A549 (cell line): Measurements from ENCODE around the gene LSP1. TPM values are rescaled to one million over a fixed set of nuclear protein-coding genes. Genes with fewer than 3 reads are reported as not detected.

Experiments
- ATAC-seq, 2 experiments: fragments of 200-7000 bp in 1 of 2; fragments of >200 bp in 1 of 2; cut with Nextera tagmentation in 1 of 2; cut with Tn5 transposase in 1 of 2; 3 replicates each; pipeline versions ENCODE4 v1.8.0 to v1.9.1; 2018 to 2020; ENCODE audit warnings: mild to moderate bottlenecking in 1 of 2, moderate library complexity in 1 of 2
- CTCF ChIA-PET: fragments of 300-600 bp; sonication (Branson Sonifier 250); formaldehyde crosslinking; extraction: SDS; loops from one replicate; lab custom pipeline; 2021; ENCODE audit warnings: antibody characterized with exemption, inconsistent platforms; lab: Yijun Ruan, JAX
- POLR2A ChIA-PET: fragments of 350-600 bp; formaldehyde crosslinking; extraction: SDS; loops from one replicate; lab custom pipeline; 2021; ENCODE audit warnings: antibody characterized with exemption, inconsistent platforms; lab: Yijun Ruan, JAX
- DNase-seq, 2 experiments: peaks; one replicate each; pipeline versions ENCODE4 v3.0.0 to v3.0.0-alpha.2; 2011 to 2016; ENCODE audit warnings: low read depth in 1 of 2, low spot score in 1 of 2
- FAIRE-seq: peaks from 2 replicates; lab custom pipeline; 2011; peaks lifted over from hg19 to GRCh38; lab: Jason Lieb, UNC
- H3K27ac ChIP-seq, 2 experiments: fragments of >200 bp; sonication (Bioruptor Twin); formaldehyde crosslinking; 3 replicates each; pipeline ENCODE4 v1.5.1; 2016 to 2017
- H3K4me1 ChIP-seq: fragments of >200 bp; sonication (Bioruptor Twin); formaldehyde crosslinking; 3 replicates; pipeline ENCODE4 v1.6.1; 2016
- H3K4me2 ChIP-seq: fragments of >200 bp; sonication (Bioruptor Twin); formaldehyde crosslinking; 3 replicates; pipeline ENCODE4 v1.6.1; 2016
- H3K4me3 ChIP-seq: fragments of >200 bp; sonication (Bioruptor Twin); formaldehyde crosslinking; 3 replicates; pipeline ENCODE4 v1.5.1; 2016
- H3K9me3 ChIP-seq: fragments of >200 bp; sonication (Bioruptor Twin); formaldehyde crosslinking; 3 replicates; pipeline ENCODE4 v1.6.1; 2016
- CHD4 ChIP-seq: fragments of 200-600 bp; sonication (generic); IDR thresholded peaks from 2 replicates; pipeline ENCODE4 v1.6.1; 2016; ENCODE audit warnings: antibody characterized with exemption, mild to moderate bottlenecking, borderline replicate concordance
- E2F6 ChIP-seq: IDR thresholded peaks from 2 replicates; pipeline ENCODE4 v1.6.1; 2012; ENCODE audit warnings: low read depth, borderline replicate concordance
- EHMT2 ChIP-seq: fragments of 200-600 bp; sonication (generic); IDR thresholded peaks from 2 replicates; pipeline ENCODE4 v1.6.1; 2016; ENCODE audit warnings: antibody characterized with exemption, low read depth, mild to moderate bottlenecking, moderate library complexity
- GATA3 ChIP-seq: IDR thresholded peaks from 2 replicates; pipeline ENCODE4 v1.6.1; 2012; ENCODE audit warnings: borderline replicate concordance
- HES2 ChIP-seq: fragments of >200 bp; sonication (Bioruptor Twin); formaldehyde crosslinking; IDR thresholded peaks from 2 replicates; pipeline ENCODE4 v1.6.1; 2016
- KDM5A ChIP-seq: fragments of 200-600 bp; sonication (generic); IDR thresholded peaks from 2 replicates; pipeline ENCODE4 v1.6.1; 2016; ENCODE audit warnings: antibody characterized with exemption, mild to moderate bottlenecking
- MYC ChIP-seq: IDR thresholded peaks from 2 replicates; pipeline ENCODE4 v1.6.1; 2012; ENCODE audit warnings: mild to moderate bottlenecking, inconsistent platforms, low read length, improper control_type of control experiment, borderline replicate concordance
- PBX3 ChIP-seq: IDR thresholded peaks from 2 replicates; pipeline ENCODE4 v1.6.1; 2012
- RFX5 ChIP-seq: fragments of 450-650 bp; IDR thresholded peaks from 2 replicates; pipeline ENCODE4 v1.7.1; 2014; ENCODE audit warnings: antibody characterized with exemption, mild to moderate bottlenecking, moderate library complexity
- SMC3 ChIP-seq: fragments of >200 bp; sonication (Bioruptor Twin); formaldehyde crosslinking; IDR thresholded peaks from 3 replicates; pipeline ENCODE4 v1.6.1; 2018; ENCODE audit warnings: inconsistent platforms
- SREBF2 ChIP-seq: fragments of 450-650 bp; IDR thresholded peaks from 2 replicates; pipeline ENCODE4 v1.6.1; 2014; ENCODE audit warnings: mild to moderate bottlenecking, moderate library complexity
- ZFP36 ChIP-seq: fragments of 450-650 bp; IDR thresholded peaks from 2 replicates; pipeline ENCODE4 v1.6.1; 2014; ENCODE audit warnings: borderline replicate concordance; ENCODE audit not compliant: partially characterized antibody
- WGBS: methylation state at CpG from one replicate; pipeline ENCODE4 v1.1.6; 2017; ENCODE audit errors: missing lambda C conversion rate; 5-methylcytosine and 5-hydroxymethylcytosine counted together
- polyA plus RNA-seq, 4 experiments: library from polyadenylated mRNA; depleted of rRNA in 3 of 4; stranded (reverse); fragments of >200 nt; fragmentation: RNase III in 1 of 4; extraction: RNeasy Plus Mini Kit Qiagen cat#74134 plus additional on column Dnase treatment in 1 of 4; gene quantifications; 2 replicates in 3 of 4; 3 replicates in 1 of 4; pipeline ENCODE4 v1.2.3, GENCODE V29; 2011 to 2017

LSP1 gene
- polyA plus RNA-seq, 2 of the 4 experiments (the other 2 are of a cell fraction), result 0.67 to 3.5 TPM

- WGBS, result 78% methylated on average over 25 of the region's 25 CpGs
These were observed 77.0 kb downstream of the LSP1 start for GRCh38 chr11:1929621-1930461.

GRCh38 chr11:1930462-1930830 is 77.6 kb downstream of the LSP1 start:
- ChIA-PET CTCF (interaction anchor here (1.0 to 1.6 kb wide), 2 partner anchors 48 to 237 kb away, joined by 4 to 5 read pairs; no protein-coding TSS in a partner anchor), POLR2A (no interaction called here)
- no peaks in the 10 kb centered on the region for H3K9me3 ChIP-seq
- ATAC-seq (no peak), FAIRE-seq (no peak), DNase-seq (no peak)
- H3K27ac ChIP-seq, result no peak overlapping the region
- H3K4me1 ChIP-seq, result no peaks in the 10 kb centered on the region
- no peak overlapping the region for H3K4me2 ChIP-seq
- WGBS, result 84% methylated on average over 9 of the region's 9 CpGs
- TF ChIP-seq E2F6 (no peak), RFX5 (no peak)
- H3K4me3 ChIP-seq, result no peak overlapping the region

More at GRCh38 chr11:1929621-1930461, 77.0 kb downstream of the LSP1 start:
- POLR2A ChIA-PET, result no interaction called here
- CTCF ChIA-PET, result interaction anchor here (0.7 to 1.6 kb wide), 4 partner anchors 47 to 383 kb away, joined by 3 to 6 read pairs (median 4); no protein-coding TSS in a partner anchor
- FAIRE-seq (no peak), ATAC-seq (no peak), DNase-seq (no peak)
- no peak overlapping the region for H3K4me3 ChIP-seq
- no peak overlapping the region for H3K27ac ChIP-seq
- H3K9me3 ChIP-seq, result no peaks in the 10 kb centered on the region
- TF ChIP-seq ZFP36, result peak; percentile 33
- TF ChIP-seq KDM5A, result no peak
- no peak for TF ChIP-seq PBX3
- H3K4me1 ChIP-seq, result no peaks in the 10 kb centered on the region
- no peak overlapping the region for H3K4me2 ChIP-seq

- DNase-seq (no peak), ATAC-seq (no peak)
- Histone ChIP-seq H3K9me3 (no peaks in the 10 kb centered on the region), H3K4me2 (peak overlapping the region; percentile 1; the same call in 1 of the 3 replicates)
- POLR2A ChIA-PET, result no interaction called here
- TF ChIP-seq SREBF2 (no peak), EHMT2 (no peak), GATA3 (no peak), CHD4 (no peak)
- TF ChIP-seq, all 56 proteins: peak for 0
- WGBS, result 50% methylated on average over 18 of the region's 18 CpGs
- H3K4me3 ChIP-seq, result no peak overlapping the region
- H3K4me1 ChIP-seq, result no peaks in the 10 kb centered on the region
- CTCF ChIA-PET, result interaction anchor here (0.6 to 2.7 kb wide), 4 partner anchors 48 to 225 kb away, joined by 3 to 8 read pairs (median 3); no protein-coding TSS in a partner anchor
- no peak for FAIRE-seq
- no peak overlapping the region for H3K27ac ChIP-seq
These were observed 78.6 kb downstream of the LSP1 start for GRCh38 chr11:1931341-1932104.

- H3K4me3 ChIP-seq, result no peak overlapping the region
- no peak for DNase-seq
- WGBS, result 65% methylated on average over 11 of the region's 11 CpGs
- TF ChIP-seq MYC, result no peak
- TF ChIP-seq, all 56 proteins: peak for 0
- no peaks in the 10 kb centered on the region for H3K9me3 ChIP-seq
- H3K4me1 ChIP-seq, result no peaks in the 10 kb centered on the region
- ATAC-seq (no peak), FAIRE-seq (no peak)
- H3K27ac ChIP-seq, result no peak overlapping the region
- no peak overlapping the region for H3K4me2 ChIP-seq
- ChIA-PET POLR2A (no interaction called here), CTCF (interaction anchor here (0.9 to 2.7 kb wide), 3 partner anchors 50 to 224 kb away, joined by 3 to 8 read pairs (median 3); no protein-coding TSS in a partner anchor)
These were observed 79.2 kb downstream of the LSP1 start for GRCh38 chr11:1932105-1932480.

GRCh38 chr11:1932681-1933080 is 79.8 kb downstream of the LSP1 start:
- no peak for DNase-seq
- FAIRE-seq, result no peak
- 55% methylated on average over 4 of the region's 4 CpGs for WGBS
- TF ChIP-seq SMC3 (no peak), HES2 (no peak)
- H3K4me3 ChIP-seq, result no peak overlapping the region
- ChIA-PET CTCF (interaction anchor here (0.7 to 2.7 kb wide), 5 partner anchors 23 to 108 kb away, joined by 3 to 8 read pairs (median 4); no protein-coding TSS in a partner anchor), POLR2A (no interaction called here)
- no peak overlapping the region for H3K4me2 ChIP-seq
- no peaks in the 10 kb centered on the region for H3K9me3 ChIP-seq
- no peak for ATAC-seq
- no peaks in the 10 kb centered on the region for H3K4me1 ChIP-seq
- H3K27ac ChIP-seq, result no peak overlapping the region
